HG03558 (cell line): ENCODE results near the gene SLC2A4RG.

Experiments used
- ATAC-seq: cut with Tn5 transposase; IDR thresholded peaks from one replicate; pipeline ENCODE4 v1.9.1; 2021; ENCODE audit warnings: moderate number of reproducible peaks; ENCODE audit not compliant: unreplicated experiment; ENCODE audit errors: extremely low read depth

SLC2A4RG gene

DNA sequence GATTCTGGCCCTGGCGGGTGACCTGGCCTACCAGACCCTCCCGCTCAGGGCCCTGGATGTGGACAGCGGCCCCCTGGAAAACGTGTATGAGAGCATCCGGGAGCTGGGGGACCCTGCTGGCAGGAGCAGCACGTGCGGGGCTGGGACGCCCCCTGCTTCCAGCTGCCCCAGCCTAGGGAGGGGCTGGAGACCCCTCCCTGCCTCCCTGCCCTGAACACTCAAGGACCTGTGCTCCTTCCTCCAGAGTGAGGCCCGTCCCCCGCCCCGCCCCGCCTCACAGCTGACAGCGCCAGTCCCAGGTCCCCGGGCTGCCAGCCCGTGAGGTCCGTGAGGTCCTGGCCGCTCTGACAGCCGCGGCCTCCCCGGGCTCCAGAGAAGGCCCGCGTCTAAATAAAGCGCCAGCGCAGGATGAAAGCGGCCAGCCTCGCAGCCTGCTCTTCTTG lies 868 bp upstream of the SLC2A4RG start:
- no peak for ATAC-seq

GRCh38 chr20:63740070-63740626 lies 572 bp downstream of the SLC2A4RG start:
- ATAC-seq: no peak

DNA sequence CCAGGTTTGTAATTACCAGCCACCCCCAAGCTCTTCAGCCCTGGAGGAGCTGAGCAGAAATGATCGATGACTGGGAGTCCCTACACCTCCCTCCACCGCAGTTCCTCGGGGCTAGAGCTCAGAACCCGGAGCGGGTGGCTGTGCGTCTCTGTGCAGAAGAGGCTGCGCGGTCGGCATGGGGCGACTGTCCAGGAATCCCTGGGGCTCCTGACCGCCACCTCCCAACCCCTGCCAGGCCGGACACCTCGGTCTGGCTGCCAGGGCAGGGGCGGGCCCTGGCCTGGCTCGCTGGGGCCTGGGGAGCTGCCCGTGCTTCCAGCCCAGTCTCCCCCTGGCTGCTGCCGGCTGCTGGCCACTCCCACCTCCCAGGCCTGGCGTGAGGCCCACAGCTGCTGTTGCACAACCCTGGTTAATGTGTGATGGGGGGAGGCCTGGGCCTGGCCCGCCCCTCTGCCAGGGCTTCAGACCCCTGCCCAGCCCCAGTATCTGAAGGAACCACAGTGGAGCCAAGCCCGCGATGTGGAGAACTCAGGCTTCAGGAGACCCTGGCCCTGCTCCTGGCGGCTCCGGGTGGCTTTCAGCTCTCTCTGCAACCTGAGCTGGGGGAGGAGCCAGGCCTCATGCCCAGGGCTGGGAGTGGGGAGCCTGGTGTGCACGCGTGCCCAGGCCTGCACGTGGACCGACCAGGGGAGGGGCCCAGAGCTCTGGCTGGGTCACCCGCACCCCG lies 1.2 kb downstream of the SLC2A4RG start:
- no peak for ATAC-seq

DNA sequence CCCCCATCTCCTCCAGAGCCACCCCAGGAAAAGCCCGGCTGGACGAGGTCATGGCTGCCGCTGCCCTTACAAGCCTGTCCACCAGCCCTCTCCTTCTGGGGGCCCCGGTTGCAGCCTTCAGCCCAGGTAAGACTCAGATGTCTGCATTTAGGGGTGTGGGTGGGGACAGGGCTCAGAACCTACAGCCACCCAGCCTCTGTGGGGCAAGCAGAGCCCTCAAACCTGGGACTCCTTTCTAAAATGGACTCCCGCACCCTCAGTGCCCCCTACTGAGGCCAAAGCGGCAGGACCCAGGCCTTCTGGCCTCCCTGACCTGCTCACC lies 1.7 kb downstream of the SLC2A4RG start:
- no peak for ATAC-seq

DNA sequence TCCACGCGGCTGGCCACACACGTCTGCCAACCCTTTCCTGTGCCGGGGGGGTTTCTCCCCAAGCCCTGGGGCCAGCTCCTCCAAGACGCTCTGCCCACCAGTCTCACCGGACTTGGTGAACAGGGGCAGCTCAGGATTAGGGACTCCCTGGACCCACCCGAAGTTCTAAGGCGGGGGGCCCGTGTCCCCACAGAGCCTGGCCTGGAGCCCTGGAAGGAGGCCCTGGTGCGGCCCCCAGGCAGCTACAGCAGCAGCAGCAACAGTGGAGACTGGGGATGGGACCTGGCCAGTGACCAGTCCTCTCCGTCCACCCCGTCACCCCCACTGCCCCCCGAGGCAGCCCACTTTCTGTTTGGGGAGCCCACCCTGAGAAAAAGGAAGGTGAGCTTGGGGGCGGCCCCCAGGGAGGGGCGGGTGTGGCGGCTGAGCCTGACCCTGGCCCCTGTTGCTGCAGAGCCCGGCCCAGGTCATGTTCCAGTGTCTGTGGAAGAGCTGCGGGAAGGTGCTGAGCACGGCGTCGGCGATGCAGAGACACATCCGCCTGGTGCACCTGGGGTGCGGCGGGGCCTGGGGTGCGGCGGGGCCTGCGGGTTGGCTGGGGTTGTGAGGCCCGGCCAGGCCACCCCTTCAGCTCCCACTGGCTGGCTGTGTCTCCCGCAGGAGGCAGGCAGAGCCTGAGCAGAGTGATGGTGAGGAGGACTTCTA lies 2.3 kb downstream of the SLC2A4RG start:
- ATAC-seq: no peak

- no peak for ATAC-seq
These were observed 2.9 kb downstream of the SLC2A4RG start for GRCh38 chr20:63742381-63743024.

GRCh38 chr20:63743210-63743970 lies 3.8 kb downstream of the SLC2A4RG start:
- no peak for ATAC-seq

GRCh38 chr20:63744158-63744557 lies 4.6 kb downstream of the SLC2A4RG start:
- no peak for ATAC-seq

DNA sequence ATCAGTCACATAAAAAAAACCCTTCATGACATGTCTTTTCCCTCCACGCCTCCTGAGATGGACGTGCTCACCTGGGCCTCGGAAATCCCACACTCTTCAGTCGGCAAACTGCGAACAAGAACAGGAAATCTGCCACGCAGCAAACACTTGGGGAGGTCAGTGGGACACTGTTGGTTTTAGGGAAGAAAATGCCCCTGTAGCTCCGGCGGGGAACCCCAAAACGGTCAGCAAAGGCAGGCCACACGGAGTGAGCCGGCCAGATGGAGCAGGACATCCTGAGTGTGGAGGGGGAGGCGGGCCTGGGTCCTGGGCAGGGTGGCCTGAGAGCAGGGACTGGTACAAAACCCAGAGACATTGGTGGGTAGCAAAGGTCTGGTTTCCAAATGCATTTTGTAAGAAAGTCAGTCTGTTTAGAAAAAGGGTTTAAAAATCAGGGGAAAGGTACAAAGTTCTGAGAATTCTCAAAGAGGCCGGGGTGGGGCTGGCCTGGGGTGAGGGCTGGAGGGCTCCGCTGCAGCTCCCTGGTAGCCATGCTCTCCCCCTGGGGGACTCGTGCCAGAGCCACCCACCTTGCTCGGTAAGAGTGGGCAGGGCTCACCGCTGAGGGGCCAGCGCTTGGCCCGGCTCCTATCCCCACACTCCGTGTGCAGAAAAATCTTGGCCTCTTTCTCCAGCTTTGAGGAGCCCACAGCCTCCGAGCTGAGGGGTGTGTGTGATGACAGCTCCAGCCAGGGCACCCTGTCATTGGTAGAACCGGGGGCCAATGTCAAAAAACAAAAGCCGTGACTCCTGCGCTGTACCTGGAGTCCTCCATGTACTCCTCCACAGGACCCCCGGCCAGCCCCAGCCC lies 5.2 kb downstream of the SLC2A4RG start:
- ATAC-seq: no peak

GRCh38 chr20:63745424-63745805 lies 5.8 kb downstream of the SLC2A4RG start:
- ATAC-seq: no peak

DNA sequence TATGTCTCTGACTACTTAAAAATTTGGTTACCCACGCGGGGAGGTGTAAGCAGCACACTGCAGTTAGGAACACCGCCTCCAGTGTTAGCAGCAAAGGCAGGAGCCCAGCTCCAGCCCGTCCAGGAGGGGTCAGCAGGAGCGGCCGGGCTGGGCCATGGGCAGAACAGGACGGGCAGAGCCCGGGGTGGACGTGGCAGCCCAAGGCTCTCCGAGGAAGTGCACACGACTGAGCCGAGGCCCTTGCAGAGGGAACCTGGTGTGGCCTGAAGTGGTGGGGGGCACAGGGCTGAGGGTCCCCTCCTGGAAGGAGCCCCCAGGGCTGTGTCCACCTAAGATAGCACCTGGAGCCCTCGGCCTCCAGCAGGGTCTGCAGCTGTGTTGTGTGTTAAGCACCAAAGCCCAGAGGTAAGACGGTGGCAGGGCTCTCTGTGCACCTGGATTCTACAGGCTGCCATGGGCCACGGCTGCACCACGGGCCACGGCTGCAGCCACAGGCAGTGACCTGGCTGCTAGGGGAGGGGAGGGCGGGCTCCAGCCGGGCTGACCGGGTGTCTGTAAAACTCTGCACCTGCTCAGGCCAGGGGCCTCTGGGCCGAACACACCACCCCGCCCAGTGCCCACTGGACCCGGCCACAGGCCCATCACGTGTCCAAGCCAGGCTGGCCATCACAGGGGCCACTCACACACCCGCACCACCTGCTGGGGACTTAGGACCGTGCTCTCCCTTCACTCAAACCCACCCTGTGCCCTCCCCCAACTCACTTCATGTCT lies 6.6 kb downstream of the SLC2A4RG start:
- ATAC-seq: no peak

DNA sequence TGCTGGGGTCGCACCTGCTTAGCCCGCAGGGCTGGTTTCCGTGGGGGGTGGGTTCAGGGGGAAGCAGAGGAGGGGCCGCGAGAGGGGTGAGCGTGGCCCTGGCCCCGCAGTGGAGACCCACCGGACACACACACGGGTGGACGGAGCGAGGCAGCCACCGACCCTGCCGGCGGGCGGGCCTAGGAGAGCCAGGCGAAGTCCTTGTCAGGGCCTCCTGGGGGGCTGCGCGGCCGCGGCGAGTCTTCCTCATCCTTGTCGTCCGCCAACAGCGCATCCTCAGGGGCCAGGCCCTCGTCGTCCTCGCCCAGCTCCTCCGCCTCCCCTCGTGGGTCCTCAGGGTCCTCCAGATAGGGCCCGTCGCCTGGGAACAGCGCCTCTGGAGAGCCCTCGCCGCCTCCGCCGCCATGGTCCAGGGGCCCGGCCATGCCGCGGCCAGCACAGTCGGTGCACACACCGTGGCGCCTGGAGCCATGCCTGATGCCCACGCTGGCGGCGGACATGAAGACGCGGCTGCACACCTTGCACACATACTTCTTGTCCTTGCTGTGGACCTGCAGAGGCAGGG lies 7.3 kb downstream of the SLC2A4RG start:
- no peak for ATAC-seq

- ATAC-seq: no peak
These were observed 8.1 kb downstream of the SLC2A4RG start for GRCh38 chr20:63747622-63748069.

GRCh38 chr20:63748070-63748933 lies 8.7 kb downstream of the SLC2A4RG start:
- no peak for ATAC-seq

DNA sequence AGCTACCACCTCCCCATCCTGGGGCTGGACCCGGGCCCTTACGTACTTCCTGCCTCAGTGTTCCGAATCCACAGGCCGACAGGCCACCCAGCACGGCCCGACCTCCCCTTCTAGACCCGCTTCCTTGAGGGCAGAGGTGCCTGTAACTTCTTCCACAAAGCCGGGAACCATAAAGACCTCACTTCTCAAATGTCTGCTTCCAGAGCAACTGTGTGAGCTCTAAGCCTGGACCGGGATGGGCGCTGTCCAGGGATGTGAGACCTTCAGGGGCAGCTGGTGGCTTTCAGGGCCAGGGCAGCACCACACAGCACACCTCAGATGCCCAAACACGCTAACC lies 9.3 kb downstream of the SLC2A4RG start:
- no peak for ATAC-seq

DNA sequence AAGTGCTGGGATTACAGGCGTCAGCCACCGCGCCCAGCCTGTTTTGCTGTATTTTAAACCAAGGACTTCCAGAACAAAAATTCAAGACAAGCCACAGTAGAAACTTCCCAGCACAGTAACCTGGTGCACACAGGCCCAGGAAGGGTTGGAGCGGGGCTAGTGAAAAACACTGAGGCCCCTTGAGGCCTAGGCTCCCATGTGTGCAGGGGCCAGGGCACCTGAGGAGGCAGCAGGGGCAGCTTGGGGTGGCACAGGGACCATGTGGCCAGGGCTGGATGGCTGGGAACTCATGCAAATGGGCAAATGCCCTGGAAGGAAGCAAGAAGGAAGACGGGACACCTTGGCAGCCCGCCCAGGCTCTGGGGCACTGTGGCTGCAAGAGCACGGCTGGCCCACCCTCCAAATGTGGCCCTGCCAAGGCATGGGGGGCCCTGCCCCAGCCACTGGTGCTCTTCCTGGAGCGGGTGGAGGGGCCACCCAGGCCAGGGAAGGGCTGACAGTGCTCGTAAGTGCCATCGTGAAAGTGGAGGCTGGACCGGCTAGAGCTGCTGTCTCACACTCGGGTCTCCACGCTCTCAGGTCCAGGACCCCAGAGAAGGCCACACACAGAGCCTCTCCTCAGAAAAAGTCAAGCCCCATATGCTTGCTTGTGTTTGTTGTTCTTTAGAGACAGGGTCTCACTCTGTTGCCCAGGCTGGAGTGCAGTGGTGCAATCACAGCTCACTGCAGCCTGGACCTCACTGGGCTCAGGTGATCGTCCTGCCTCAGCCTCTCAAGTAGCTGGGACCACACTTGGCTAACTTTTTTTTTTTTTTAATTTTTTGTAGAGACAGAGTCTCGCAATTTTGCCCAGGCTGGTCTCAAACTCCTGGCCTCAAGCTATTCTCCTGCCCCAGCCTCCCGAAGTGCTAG lies 10.3 kb downstream of the SLC2A4RG start:
- no peak for ATAC-seq
